Spleen (tissue), 13 donors: ENCODE measurements around the gene RSPH10B2. TPM values are rescaled to one million over a fixed set of nuclear protein-coding genes. Genes with fewer than 3 reads are reported as not detected.
"Not testable (repeated sequence)": the region's sequence is repeated elsewhere in the genome, so short reads cannot be mapped to it uniquely, and the experiment has no call there.

Experiments
- DNase-seq: peaks from one replicate; pipeline ENCODE4 v3.0.0-alpha.2; 2020
- H3K27ac ChIP-seq, 8 donors: fragments of 200-600 bp; sonication (generic) in 7 of 8; 1 replicate in 4 of 8; 2 replicates in 4 of 8; pipeline versions ENCODE4 v1.5.0 to v1.8.0; 2016 to 2021; ENCODE audit warnings: inconsistent platforms in 4 of 8, mild to moderate bottlenecking in 4 of 8, moderate library complexity in 1 of 8
- H3K27me3 ChIP-seq, 7 donors: fragments of 200-600 bp; sonication (generic) in 6 of 7; replicated peaks in 1 of 7; 1 replicate in 4 of 7; 2 replicates in 3 of 7; pipeline versions ENCODE4 v1.5.0 to v1.8.0; 2016 to 2021; ENCODE audit warnings: inconsistent platforms in 3 of 7, mild to moderate bottlenecking in 1 of 7
- H3K36me3 ChIP-seq, 6 donors: fragments of 200-600 bp; sonication (generic) in 5 of 6; 1 replicate in 4 of 6; 2 replicates in 2 of 6; pipeline versions ENCODE4 v1.5.0 to v1.8.0; 2016 to 2021; ENCODE audit warnings: inconsistent platforms in 2 of 6
- H3K4me1 ChIP-seq, 6 donors: fragments of 200-600 bp; sonication (generic) in 5 of 6; 1 replicate in 3 of 6; 2 replicates in 3 of 6; pipeline versions ENCODE4 v1.5.0 to v1.8.0; 2016 to 2021; ENCODE audit warnings: inconsistent platforms in 3 of 6
- H3K4me3 ChIP-seq, 8 donors: fragments of 200-600 bp; sonication (generic) in 7 of 8; 1 replicate in 4 of 8; 2 replicates in 4 of 8; pipeline versions ENCODE4 v1.5.0 to v1.8.0; 2016 to 2021; ENCODE audit warnings: inconsistent platforms in 4 of 8, mild to moderate bottlenecking in 4 of 8, moderate library complexity in 2 of 8
- H3K9me3 ChIP-seq, 8 donors: fragments of 200-600 bp; sonication (generic) in 7 of 8; 1 replicate in 4 of 8; 2 replicates in 4 of 8; pipeline versions ENCODE4 v1.5.0 to v1.8.0; 2016 to 2021; ENCODE audit warnings: inconsistent platforms in 4 of 8
- POLR2A ChIP-seq, 3 donors: fragments of 450-650 bp; IDR thresholded peaks; one replicate each; pipeline ENCODE4 v1.5.1; 2017; ENCODE audit warnings: antibody characterized with exemption in 3 of 3, mild to moderate bottlenecking in 1 of 3
- POLR2AphosphoS5 ChIP-seq, 3 donors: sonication (generic); formaldehyde crosslinking; IDR thresholded peaks; one replicate each; pipeline ENCODE4 v1.5.1; 2017; ENCODE audit warnings: antibody characterized with exemption in 3 of 3
- WGBS, 5 donors: extraction: QIAGEN DNeasy Blood & Tissue Kit in 3 of 5; methylation state at CpG; one replicate each; pipeline versions ENCODE4 v1.1.5 to v1.1.7; 2013 to 2018; 5-methylcytosine and 5-hydroxymethylcytosine counted together
- intact Hi-C: fragments of 100-400 bp; cut with DNase I; formaldehyde crosslinking; loops from one replicate; pipeline ENCODE4 v1.15.0; 2023; ENCODE audit warnings: low total_unique reads
- long read RNA-seq, 2 donors: transcript quantifications; one replicate each; lab custom pipeline, GENCODE V29; 2026
- polyA plus RNA-seq, 3 donors: library from polyadenylated mRNA; stranded (reverse); fragments of 200-250 nt; gene quantifications; one replicate each; pipeline ENCODE4 v1.2.1, GENCODE V29; 2013
- total RNA-seq, 7 donors: library from RNA; depleted of rRNA in 3 of 7; stranded (reverse); fragments of >200 nt in 3 of 7; fragmentation: NEBNext Ultra II Directional in 4 of 7; extraction: Animal tissue kit (Norgen Biotek cat#: 25700) in 4 of 7; gene quantifications; one replicate each; pipeline versions ENCODE4 v1.1.0 to v1.2.1, GENCODE V29; 2016 to 2021
- TF ChIP-seq, protein P1 (sequence below), 11 experiments: fragments of 200-600 bp in 7 of 11; fragments of 450-650 bp in 4 of 11; sonication (generic) in 4 of 11; IDR thresholded peaks in 8 of 11; conservative IDR thresholded peaks in 3 of 11; 1 replicate in 7 of 11; 2 replicates in 4 of 11; pipeline versions ENCODE4 v1.4.0 to v1.8.0; 2016 to 2021; ENCODE audit warnings: antibody characterized with exemption in 11 of 11, inconsistent platforms in 4 of 11, mild to moderate bottlenecking in 1 of 11
- donor health status: healthy with polysubstance abuse.
- donor health status: DM: no; HTN: no; CAD: no; lungs with moderate emphysema.
- donor health status: DM: no; HTN: no; CAD: no.
- donor health status: Bipolar disorder and iron deficiency.
- donor health status: healthy.
- donor health status: DM: no; HTN: no; CAD: no.
- donor health status: DM: yes; HTN: yes; CAD: no.

Gene RSPH10B2
- total RNA-seq, result 1 to 10 TPM in 4 of 7 donors, under 1 TPM in 2, not detected in 1; 0.50 to 2.2 (median 1.5) TPM
- under 1 TPM; 0.06 to 0.70 (median 0.22) TPM for polyA plus RNA-seq
- long read RNA-seq, donor 1, result 0 reads
- long read RNA-seq, donor 2, result 0 reads

DNA sequence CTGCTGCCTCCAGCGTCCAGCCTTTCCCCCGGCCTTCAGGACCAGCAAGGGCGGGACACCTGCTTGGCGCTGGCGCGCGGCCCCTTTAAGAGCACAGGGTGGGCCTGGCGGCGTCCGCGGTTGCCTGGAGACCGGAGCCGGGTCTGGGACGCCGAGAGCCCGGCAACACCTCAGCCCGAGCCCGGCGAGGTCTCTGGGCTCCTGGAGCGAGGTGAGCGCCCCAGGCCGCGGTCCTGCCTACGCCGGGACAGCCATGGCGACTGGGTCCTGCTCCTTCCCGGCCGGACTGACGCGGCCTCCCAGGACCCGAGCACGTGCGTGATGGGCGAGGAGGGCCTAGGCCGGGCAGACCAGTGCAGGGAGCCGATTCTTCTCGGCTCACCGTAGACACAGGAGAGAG, at the start of gene RSPH10B2:
Gene RSPH10B2 (plus strand): TSS at position 140 of the 400 bp plus-strand sequence. CDS start 3,575 bp downstream, outside the sequence.
- intact Hi-C loops, H3K9me3 ChIP-seq, H3K27me3 ChIP-seq, H3K4me1 ChIP-seq, H3K4me3 ChIP-seq: not testable (repeated sequence)
- peak; percentile 70 for DNase-seq
- 13 to 43% (median 35%) methylated on average over 5 to 23 of the region's 38 CpGs; no CpG with 5 or more reads in 1 of the 5 donors for WGBS, 5 donors
- Histone ChIP-seq H3K36me3 (peaks cover 0 to 10% (median 5%) of the 10 kb centered on the region in 6 donors), H3K27ac (peak within 1 kb of the TSS in 1 of 8 donors; percentile 68)

DNA sequence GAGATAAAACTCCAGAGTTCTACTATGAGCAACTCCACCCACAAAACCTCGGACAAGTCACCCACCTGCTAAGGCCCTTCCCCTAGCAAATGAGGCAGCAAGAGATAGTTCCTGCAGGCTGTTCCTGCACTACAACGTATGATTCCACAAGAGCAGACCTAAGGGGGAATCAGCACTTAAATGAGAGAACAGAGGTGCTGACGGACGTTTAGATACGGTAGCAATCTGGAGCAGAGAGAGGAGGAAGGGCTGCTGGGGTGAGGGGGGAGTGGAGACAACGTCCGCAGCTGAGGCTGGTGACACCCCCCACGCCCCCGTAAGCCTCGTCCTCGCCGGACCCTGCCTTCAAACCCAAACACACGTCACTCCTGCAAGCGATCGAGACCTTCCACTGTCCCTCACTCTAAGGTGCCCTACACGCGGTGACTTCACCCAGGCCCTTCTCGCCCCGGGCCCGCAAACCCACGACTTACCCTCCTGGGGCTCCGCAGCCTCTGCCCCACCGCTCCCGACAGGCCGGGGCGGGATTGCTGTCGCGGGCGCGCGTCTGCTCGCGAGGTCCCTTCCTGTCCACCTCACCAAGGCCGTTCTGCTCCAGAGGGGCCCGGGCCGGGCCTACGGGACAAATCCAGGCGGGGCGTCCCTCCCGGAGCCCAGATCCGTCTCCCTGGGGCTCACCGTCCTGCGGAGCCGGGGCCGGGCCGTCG, 47.8 kb upstream of the RSPH10B2 start:
- Histone ChIP-seq H3K4me3 (peak overlapping the region; percentile 83 to 91 (median 86)), H3K27ac (peak overlapping the region; percentile 90 to 97 (median 95)), H3K27me3 (peaks cover 0 to 7% (median 0%) of the 10 kb centered on the region in 7 donors), H3K36me3 (peaks cover 0 to 38% (median 28%) of the 10 kb centered on the region in 6 donors), H3K4me1 (peaks cover 9 to 43% (median 39%) of the 10 kb centered on the region in 6 donors), H3K9me3 (peaks cover 0 to 23% (median 9%) of the 10 kb centered on the region in 8 donors)
- TF ChIP-seq POLR2A (IDR thresholded peaks at IDR 0.05) (no peak), POLR2AphosphoS5 (IDR thresholded peaks at IDR 0.05) (no peak)
- TF ChIP-seq, protein P1, sequence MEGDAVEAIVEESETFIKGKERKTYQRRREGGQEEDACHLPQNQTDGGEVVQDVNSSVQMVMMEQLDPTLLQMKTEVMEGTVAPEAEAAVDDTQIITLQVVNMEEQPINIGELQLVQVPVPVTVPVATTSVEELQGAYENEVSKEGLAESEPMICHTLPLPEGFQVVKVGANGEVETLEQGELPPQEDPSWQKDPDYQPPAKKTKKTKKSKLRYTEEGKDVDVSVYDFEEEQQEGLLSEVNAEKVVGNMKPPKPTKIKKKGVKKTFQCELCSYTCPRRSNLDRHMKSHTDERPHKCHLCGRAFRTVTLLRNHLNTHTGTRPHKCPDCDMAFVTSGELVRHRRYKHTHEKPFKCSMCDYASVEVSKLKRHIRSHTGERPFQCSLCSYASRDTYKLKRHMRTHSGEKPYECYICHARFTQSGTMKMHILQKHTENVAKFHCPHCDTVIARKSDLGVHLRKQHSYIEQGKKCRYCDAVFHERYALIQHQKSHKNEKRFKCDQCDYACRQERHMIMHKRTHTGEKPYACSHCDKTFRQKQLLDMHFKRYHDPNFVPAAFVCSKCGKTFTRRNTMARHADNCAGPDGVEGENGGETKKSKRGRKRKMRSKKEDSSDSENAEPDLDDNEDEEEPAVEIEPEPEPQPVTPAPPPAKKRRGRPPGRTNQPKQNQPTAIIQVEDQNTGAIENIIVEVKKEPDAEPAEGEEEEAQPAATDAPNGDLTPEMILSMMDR (IDR thresholded peaks at IDR 0.05 in 8 of 11, conservative IDR thresholded peaks at IDR 0.05 in 3 of 11), result no peak
- intact Hi-C loops, result no loop called here
- 0 to 1% (median 0%) methylated on average over 14 to 47 of the region's 47 CpGs for WGBS, 5 donors
- DNase-seq, result peak; percentile 91

DNA sequence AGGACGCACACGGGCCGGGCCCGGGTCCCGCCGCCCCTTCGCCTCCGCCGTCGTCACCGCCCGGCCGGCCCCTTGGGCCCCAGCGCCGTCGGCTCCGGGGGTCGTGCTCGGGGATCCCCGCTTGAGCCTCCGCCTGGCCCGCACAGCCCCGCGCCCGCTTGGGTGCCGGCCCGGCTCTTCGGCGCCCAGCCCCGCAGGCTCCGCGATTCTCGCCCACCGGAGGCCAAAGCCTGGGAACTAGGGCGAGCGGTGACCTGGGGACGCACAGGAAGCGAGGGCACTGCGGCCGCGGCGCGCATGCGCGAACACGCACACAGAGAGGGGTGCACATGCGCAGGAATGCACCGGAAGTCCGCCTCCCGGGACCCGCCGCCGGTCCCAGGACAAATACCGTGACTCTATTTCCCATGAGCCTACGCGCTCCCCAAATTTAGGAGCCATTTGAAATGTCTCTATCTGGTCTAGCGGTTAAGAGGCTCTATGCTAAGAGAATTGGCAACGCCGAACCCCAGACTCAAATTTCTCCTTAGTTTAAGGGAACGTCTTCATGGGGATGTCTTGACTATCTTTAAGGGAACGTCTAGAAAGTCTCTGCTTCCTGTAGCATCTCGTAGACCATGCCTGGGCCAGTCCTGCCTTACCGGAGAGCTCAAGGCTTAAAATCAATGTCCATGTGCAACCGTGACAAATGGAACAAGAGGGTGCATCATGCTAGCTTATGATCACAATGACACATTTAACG, 47.1 kb upstream of the RSPH10B2 start, which contains the start of gene ZNF12:
Gene ZNF12 (minus strand): TSS at position 282 of the 742 bp plus-strand sequence. CDS start 1,774 bp downstream, outside the sequence.
- intact Hi-C loops, result no loop called here
- H3K9me3 ChIP-seq, result peaks cover 0 to 16% (median 2%) of the 10 kb centered on the region in 8 donors
- H3K27ac ChIP-seq, result peak within 1 kb of the TSS; percentile 90 to 97 (median 95)
- H3K4me1 ChIP-seq, result peaks cover 9 to 43% (median 39%) of the 10 kb centered on the region in 6 donors
- no peak for TF ChIP-seq POLR2A (IDR thresholded peaks at IDR 0.05)
- TF ChIP-seq POLR2AphosphoS5 (IDR thresholded peaks at IDR 0.05), result peak; percentile 93 to 96 (median 94)
- TF ChIP-seq, protein P1 (IDR thresholded peaks at IDR 0.05 in 8 of 11, conservative IDR thresholded peaks at IDR 0.05 in 3 of 11), result peak in 3 of 11 experiments; percentile 9 to 29 (median 19)
- WGBS, 5 donors, result 1 to 4% (median 2%) methylated on average over 27 to 65 of the region's 65 CpGs
- DNase-seq, result peak; percentile 98
- peak within 1 kb of the TSS; percentile 83 to 91 (median 86) for H3K4me3 ChIP-seq
- peaks cover 0 to 7% (median 0%) of the 10 kb centered on the region in 7 donors for H3K27me3 ChIP-seq
- H3K36me3 ChIP-seq, result peaks cover 0 to 31% (median 21%) of the 10 kb centered on the region in 6 donors

GRCh38 chr7:6708304-6708703, 45.6 kb upstream of the RSPH10B2 start:
- H3K27me3 ChIP-seq, result peaks cover 0 to 7% (median 0%) of the 10 kb centered on the region in 7 donors
- peaks cover 0 to 10% (median 0%) of the 10 kb centered on the region in 8 donors for H3K9me3 ChIP-seq
- 94 to 100% (median 95%) methylated on average over 3 of the region's 3 CpGs for WGBS, 5 donors
- TF ChIP-seq POLR2AphosphoS5 (IDR thresholded peaks at IDR 0.05) (no peak), POLR2A (IDR thresholded peaks at IDR 0.05) (no peak)
- TF ChIP-seq, protein P1 (IDR thresholded peaks at IDR 0.05 in 8 of 11, conservative IDR thresholded peaks at IDR 0.05 in 3 of 11), result no peak
- peaks cover 0 to 22% (median 16%) of the 10 kb centered on the region in 6 donors for H3K36me3 ChIP-seq
- H3K27ac ChIP-seq, result no peak overlapping the region
- DNase-seq, result no peak
- H3K4me1 ChIP-seq, result peaks cover 9 to 39% (median 35%) of the 10 kb centered on the region in 6 donors
- H3K4me3 ChIP-seq, result no peak overlapping the region
- intact Hi-C loops, result no loop called here
